Raji (cell line): ENCODE results near the gene CLCN6.

ENCODE experiments used
- POLR2A ChIP-seq: IDR thresholded peaks from 2 replicates; pipeline ENCODE4 v1.6.1; 2011; ENCODE audit warnings: low read depth, low read length, control low read depth; ENCODE audit not compliant: insufficient read depth

Gene CLCN6

DNA sequence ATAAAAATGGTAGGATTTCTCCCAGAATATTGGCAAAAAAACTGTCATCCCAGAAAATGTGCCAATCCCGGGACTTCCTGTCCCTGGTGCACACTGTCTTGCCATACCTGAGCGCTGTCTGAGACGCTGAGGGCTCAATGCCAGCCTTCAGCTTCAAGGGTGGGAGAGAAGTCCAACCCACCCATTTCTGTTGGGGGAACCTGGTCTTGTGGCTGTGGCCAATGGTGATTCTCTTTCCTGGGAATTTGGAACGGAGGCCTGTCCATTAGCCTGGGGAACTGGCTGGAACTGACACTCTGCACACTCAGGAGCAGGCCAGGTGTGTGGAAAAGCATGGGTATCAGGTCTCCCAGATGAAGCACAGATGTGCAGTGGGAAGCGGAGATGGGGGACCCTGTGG, 6.9 kb upstream of the CLCN6 start:
- TF ChIP-seq POLR2A: no peak

DNA sequence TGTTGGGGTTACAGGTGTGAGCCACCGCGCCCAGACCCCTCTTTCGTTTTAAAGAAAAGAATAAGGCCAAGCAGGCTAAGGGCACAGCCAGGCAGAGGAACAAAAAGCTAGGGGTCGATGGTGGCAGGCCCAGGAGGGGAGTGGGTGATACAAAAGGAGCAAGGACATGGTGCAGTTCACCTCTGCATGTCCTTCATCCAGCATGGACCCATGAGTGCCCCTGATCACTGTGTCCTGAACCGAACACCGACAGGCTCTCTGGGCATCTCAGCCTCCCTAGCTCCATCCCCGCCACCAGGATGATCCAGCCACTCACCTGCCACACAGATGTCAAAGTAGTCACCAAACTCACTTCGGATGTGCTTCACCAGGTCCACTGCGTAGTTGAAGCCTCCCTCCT, 6.1 kb upstream of the CLCN6 start:
- TF ChIP-seq POLR2A: no peak

DNA sequence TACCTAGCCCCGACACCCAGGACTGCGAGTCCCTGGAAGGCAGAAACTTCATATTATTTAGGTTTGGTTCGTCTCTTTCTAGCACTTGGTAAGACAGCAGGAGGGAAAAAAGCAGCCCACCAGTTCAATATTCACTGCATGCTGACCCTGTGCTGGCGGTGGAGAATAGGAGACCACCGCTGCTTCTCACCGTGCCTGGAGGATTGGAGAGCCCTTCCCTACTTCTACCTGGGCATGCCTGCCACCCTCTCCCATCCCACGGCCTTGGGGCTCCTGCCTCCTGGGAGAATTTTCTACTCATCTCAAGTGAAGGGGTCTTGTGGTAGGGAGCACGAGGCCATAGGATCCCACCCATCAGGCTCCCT, 5.6 kb upstream of the CLCN6 start:
- TF ChIP-seq POLR2A: no peak

DNA sequence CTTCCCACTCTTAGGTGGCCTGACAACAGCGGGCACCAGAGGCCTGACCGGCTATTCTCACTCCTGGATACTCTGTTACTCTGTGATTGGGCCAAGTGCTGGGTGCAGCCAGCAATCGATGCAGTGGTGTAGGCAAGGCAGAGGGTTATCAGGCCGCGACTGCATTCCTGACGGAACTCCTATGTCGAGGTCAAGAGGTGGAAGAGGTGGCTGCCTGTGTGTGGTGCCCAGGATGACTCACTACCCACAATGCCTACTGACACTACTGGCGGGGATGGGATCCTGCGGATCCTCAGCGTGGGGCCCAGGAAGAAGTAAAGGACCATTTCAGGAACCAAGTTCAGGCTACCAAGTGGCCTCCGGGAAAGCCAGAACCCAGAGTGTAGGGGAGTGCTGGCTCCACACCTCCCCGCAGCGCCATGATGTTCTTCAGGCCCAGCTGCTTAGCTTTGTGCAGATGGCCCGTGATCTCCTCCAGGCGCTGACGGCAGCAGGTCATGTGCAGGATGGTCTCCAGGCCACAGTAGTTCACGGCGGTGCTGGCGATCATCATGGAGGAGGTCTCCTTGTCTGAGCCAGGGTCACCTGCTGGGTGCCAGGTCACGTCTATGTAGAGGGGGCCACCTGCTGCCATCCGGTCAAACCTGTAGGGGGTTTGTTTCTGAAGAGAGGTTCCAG, 5.1 kb upstream of the CLCN6 start:
- no peak for TF ChIP-seq POLR2A

DNA sequence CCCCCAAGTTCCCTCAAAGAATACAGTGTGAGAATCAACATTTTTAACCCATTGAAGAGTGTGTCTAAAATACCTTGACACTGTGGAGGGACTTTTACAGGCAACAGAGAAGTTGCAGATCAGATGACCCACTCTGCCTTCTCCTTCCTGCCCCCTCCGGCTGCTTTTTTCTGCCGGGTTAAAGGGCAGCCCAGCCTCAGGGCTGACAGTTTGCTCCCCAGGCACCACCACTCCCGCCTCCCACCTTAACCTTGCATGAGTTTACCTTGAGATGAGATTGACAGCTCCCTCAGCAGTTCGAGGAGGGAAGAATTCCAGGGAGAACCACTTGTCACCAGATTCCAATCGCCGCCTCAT, 3.4 kb upstream of the CLCN6 start:
- no peak for TF ChIP-seq POLR2A

DNA sequence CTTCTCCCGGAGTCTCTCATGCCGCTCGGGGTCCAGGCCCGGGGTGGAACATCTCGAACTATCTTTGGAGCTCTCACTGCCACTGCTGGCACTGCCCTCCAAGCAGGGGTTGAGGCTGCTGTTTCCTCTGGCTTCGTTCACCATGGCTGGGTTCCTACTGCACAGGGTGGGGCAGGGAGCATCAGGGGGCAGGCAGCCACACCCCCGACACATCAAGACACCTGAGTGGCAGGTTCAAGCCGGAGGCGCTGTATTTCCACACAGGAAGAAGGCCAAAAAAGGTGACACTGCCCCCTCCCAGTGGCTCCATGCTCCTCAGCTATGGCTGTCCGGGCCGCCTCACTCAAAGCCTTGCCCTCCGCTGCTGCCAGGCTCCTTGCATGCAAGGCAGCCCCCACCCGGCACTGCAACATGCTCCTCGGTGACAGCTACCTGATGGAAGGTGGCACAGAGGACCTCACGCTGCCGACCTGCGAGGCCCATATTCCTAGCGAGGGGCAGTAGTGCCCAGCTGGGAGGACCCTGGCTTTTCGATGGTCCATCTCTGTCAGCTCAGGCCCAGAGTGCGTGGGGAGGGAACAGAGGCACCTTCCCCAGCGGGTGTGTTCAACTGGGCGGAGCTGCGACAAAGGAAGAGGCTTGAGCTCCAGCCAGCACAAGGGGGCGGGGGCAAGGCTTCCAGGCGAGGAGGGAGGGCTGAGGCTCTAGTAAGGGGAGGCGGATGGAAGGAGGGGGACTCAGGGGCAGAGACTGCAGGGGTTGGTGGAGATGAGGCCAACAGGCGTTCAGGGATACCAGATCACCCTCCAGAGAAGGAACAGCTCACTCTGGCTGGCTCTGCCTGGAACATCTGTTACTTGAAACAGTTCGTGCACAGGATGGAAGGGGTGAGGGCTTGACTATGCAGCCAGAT, 2.8 kb upstream of the CLCN6 start:
- peak; percentile 29; the same call in 1 of the 2 replicates for TF ChIP-seq POLR2A

DNA sequence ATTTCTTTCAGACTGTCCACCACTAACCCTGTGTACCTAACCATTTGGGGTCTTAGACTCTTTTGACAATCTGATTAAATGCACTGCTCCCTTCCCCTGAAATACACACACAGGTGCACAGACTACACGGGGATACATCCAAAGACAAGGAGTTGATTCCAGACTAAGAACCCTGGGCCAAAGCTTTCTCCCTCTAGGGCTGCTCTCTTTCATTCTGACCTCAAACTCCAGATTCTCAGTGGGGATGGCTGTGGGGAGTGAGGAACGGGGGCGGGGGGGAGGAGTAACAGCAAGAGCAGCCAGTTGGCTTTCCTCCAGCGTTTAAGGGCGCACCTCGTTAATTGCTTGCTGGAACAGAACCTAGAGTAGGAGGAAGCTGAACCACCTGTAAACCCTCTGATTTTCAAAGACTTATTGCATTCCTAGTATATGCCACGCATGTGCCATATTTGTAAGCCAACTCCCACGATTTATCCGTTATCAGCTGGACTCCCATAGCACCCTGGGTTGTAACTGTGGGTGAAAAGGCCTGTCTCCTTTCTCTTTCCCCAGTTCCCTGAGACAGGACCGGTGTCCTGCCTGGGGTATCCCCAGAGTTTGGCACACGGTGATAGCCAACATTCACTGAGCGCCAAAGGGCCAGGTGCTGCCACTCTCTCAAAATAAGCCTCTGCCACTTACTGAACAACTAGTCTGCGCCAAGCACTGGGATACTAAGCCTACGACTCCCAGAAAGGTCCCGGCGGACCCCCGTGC, 1.1 kb upstream of the CLCN6 start:
- TF ChIP-seq POLR2A: no peak

DNA sequence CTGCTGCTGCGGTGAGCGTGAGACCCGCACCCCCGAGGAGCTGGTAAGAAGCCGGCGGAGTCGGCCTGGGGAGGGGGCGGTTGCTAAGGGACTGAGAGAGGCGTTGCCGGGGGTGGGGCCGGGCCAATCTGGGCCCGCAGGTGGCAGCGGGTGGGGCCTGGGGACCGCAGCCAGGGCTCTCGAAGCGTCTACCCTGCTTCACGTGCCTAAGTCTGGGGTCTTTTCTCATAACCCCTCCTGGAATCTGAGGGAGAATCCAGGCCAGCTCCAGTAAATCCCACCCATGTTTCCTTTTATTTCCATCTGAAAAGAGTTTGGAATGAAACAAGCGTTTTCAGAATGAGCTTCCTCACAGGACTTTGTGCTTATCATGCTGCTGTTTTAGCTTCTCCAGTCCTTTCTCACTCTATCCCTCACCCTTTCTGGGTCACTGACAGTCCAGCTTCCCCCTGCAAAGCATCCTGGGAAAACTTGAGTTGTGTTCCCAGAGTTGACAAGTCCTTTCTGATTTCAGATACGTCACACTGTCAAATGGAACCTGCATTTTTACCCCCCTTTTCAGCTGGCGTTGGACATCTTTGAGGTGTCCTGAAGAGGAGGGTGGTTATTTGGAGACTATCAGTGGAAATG, 431 bp downstream of the CLCN6 start:
- TF ChIP-seq POLR2A: no peak; the same call in 1 of the 2 replicates

DNA sequence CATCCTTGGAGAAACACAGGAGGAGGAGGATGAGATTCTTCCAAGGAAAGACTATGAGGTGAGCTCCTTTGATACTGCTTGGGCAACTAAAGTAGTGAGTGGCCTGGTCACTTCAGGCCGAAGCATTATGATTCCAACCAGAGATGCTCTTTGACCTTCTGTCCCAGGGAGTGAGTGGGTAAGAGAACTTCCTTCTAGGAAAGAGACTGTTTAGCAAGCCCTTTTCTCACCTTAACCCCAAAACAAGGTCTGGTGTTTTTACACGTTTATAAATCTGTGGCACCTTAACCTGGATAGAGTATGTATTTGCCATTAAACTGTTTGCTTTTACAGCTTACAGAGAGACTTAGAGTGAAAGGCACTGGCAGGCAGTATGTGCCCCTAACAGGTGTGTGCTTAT, 1.1 kb downstream of the CLCN6 start:
- no peak for TF ChIP-seq POLR2A

DNA sequence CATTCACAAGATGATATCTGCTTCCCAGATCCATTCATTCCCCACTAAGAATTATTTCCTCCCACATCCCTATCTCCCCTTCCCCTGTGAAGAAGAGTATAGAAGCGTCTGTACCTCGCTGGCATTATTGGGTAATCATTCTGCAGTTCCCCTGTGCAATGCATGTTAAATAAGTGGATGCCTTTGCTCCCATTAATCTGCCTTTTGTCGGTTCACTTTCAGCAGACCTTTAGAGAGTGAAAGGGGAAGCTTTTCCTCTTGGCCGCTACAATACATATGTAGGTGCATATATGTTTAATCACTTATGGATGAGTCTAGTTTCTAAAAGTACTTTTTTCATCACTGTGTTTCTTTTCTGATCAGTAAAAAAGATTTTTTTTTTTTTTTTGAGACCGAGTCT, 7.0 kb downstream of the CLCN6 start:
- no peak for TF ChIP-seq POLR2A

DNA sequence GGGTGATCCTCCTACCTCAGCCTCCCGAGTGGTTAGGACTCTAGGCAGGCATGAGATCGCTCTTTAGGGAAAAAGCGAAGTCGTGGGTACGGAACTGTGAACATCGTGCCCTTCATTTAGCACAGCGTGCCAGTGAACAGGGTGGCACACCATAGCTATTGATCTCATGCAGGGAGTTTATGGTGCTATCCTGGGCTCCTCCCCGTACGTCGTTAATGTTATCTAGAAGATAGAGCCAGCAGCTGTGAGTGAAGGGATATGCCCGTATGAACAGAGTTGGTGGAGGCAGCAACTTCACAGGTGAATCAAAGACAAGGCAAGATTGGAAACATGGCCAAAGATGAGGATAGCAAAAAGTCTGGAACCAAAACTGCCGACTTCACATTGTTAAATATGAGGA, 11.2 kb downstream of the CLCN6 start:
- TF ChIP-seq POLR2A: no peak

DNA sequence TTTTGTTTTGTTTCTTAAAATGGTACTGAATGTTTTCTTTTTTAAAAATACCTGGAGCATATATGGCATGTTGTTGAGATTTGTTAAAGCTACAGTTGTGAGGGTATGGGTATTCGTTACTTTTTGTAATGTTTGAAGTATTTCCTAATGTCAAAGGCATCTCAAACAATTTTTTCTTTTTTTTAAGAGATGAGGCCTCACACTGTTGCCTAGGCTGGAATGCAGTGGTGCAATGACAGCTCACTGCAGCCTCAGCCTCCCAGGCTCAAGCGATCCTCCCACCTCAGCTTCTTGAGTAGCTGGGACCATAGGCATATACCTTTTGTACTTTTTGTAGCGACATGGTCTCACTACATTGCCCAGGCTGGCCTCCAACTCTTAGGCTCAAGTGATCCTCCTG, 16.1 kb downstream of the CLCN6 start:
- TF ChIP-seq POLR2A: no peak

DNA sequence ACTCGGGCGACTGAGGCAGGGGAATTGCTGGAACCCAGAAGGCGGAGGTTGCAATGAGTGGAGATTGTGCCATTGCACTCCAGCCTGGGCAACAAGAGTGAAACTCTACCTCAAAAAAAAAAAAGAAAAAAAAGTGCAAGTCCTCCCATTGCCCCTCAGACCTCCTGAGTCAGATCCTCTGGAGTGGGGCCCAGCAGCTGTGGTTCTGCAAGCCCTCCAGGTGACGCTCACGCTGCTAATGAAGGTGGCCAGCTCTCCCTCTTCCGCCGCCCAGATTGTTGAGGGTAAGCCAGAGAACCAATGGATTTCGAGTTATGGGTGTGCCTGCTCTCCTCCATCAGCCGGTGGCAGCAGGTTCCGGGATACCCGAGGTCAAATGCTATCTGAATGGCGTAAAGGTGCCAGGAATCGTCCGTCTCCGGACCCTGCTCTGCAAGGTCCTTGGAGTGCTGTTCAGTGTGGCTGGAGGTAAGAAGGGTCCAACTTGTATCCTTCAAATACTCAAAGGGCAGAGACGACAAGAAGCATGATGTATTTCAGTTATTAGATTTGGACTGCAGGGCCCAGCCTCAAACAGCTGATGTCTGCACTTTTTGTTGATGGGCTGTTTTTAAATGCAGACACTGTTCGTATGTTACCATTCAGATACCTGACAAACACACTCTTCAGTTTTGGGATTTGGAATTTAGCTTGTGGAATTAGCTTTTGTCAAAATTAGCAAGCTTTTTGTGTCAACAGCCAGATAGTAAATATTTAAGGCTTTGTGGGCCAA, 17.6 kb downstream of the CLCN6 start:
- no peak for TF ChIP-seq POLR2A

DNA sequence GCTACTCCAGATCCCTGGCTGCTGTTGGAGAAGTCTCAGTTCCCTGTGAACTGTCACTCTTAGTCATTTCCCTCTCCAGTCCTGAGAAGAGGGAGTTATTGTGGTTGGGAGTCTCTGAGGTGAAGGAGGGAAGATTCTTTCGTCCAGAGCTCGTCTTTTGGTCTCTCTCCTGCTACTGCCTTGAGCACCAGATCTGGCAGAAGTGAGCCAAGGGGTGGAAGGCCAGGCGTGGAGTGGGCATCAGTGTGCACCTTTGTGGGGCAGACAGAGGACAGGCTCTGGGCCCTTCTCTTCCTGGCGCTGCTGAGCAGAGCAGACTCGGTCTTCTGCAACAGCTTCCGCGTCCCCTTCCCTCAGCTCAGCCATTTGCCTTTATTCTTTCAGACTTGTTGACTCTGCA, 19.1 kb downstream of the CLCN6 start:
- TF ChIP-seq POLR2A: no peak

DNA sequence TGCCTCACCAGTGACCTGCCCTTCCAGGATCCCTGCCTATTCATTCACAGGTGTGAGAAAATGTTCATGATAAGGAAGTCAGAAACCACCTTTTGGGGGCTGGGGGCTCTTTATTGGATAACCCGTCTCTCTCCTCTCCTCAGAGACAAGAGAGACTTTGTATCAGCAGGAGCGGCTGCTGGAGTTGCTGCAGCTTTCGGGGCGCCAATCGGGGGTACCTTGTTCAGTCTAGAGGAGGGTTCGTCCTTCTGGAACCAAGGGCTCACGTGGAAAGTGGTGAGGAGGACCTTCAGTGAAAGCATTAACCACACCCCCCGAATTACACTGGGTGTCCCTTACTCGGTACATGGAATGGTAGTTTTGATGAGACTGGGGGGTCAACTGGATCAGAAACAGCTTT, 21.0 kb downstream of the CLCN6 start:
- TF ChIP-seq POLR2A: no peak
